Neuronal stem cell (in vitro differentiated cells): ENCODE measurements around the gene ZDHHC3.
"Not testable (repeated sequence)": the region's sequence is repeated elsewhere in the genome, so short reads cannot be mapped to it uniquely, and the experiment has no call there.

Experiments used
- DNase-seq: peaks from one replicate; pipeline ENCODE4 v3.0.0-alpha.2; 2013; ENCODE audit warnings: low spot score
- H2AFZ ChIP-seq: one replicate; pipeline ENCODE4 v1.6.1; 2013; ENCODE audit warnings: mild to moderate bottlenecking, low read length, inconsistent platforms
- H2AK5ac ChIP-seq: 2 replicates; pipeline ENCODE4 v1.6.1; 2013; ENCODE audit warnings: low read depth, mild to moderate bottlenecking, inconsistent platforms, low read length, moderate library complexity, mixed read lengths
- H2BK120ac ChIP-seq: 2 replicates; pipeline ENCODE4 v1.6.1; 2013; ENCODE audit warnings: low read depth, mild to moderate bottlenecking, inconsistent platforms, low read length, moderate library complexity, mixed read lengths
- H2BK12ac ChIP-seq: one replicate; pipeline ENCODE4 v1.6.1; 2013; ENCODE audit warnings: low read length, inconsistent platforms
- H2BK15ac ChIP-seq: 2 replicates; pipeline ENCODE4 v1.6.1; 2013; ENCODE audit warnings: mild to moderate bottlenecking, low read length, inconsistent platforms, mixed read lengths
- H2BK5ac ChIP-seq: one replicate; pipeline ENCODE4 v1.6.1; 2013; ENCODE audit warnings: inconsistent platforms, mild to moderate bottlenecking, low read length, moderate library complexity
- H3K14ac ChIP-seq: one replicate; pipeline ENCODE4 v1.6.1; 2013; ENCODE audit warnings: low read length, inconsistent platforms
- H3K18ac ChIP-seq: 2 replicates; pipeline ENCODE4 v1.6.1; 2013; ENCODE audit warnings: low read length, inconsistent platforms
- H3K23ac ChIP-seq: 2 replicates; pipeline ENCODE4 v1.6.1; 2013; ENCODE audit warnings: low read depth, mild to moderate bottlenecking, mixed read lengths, low read length, inconsistent platforms; ENCODE audit not compliant: poor library complexity
- H3K27ac ChIP-seq: replicated peaks from 3 replicates; pipeline ENCODE4 v1.5.1; 2013; ENCODE audit warnings: low read length, inconsistent platforms
- H3K27me3 ChIP-seq, 3 experiments: 2 replicates each; pipeline ENCODE4 v1.6.1; 2013; ENCODE audit warnings: low read length in 3 of 3, mild to moderate bottlenecking in 2 of 3, inconsistent platforms in 1 of 3, low read depth in 1 of 3, mixed read lengths in 1 of 3, moderate library complexity in 1 of 3; ENCODE audit not compliant: control insufficient read depth in 3 of 3, insufficient read depth in 3 of 3
- H3K36me3 ChIP-seq, 2 donors: replicated peaks in 1 of 2; 2 replicates each; pipeline ENCODE4 v1.6.1; 2013; ENCODE audit warnings: low read length in 2 of 2; ENCODE audit not compliant: control insufficient read depth in 2 of 2, insufficient read depth in 2 of 2
- H3K4ac ChIP-seq: 2 replicates; pipeline ENCODE4 v1.6.1; 2013; ENCODE audit warnings: inconsistent platforms, mild to moderate bottlenecking, low read length, moderate library complexity
- H3K4me1 ChIP-seq, 2 donors: 1 replicate in 1 of 2; 2 replicates in 1 of 2; pipeline ENCODE4 v1.6.1; 2013; ENCODE audit warnings: low read length in 2 of 2, low read depth in 1 of 2; ENCODE audit not compliant: control insufficient read depth in 2 of 2, insufficient read depth in 1 of 2
- H3K4me2 ChIP-seq: one replicate; pipeline ENCODE4 v1.6.1; 2013; ENCODE audit warnings: mild to moderate bottlenecking, low read length, inconsistent platforms; ENCODE audit not compliant: insufficient read depth, poor library complexity, severe bottlenecking
- H3K4me3 ChIP-seq, 2 donors: 2 replicates each; pipeline ENCODE4 v1.5.1; 2013; ENCODE audit warnings: low read length in 2 of 2, mild to moderate bottlenecking in 2 of 2, inconsistent platforms in 1 of 2, moderate library complexity in 1 of 2
- H3K79me1 ChIP-seq: one replicate; pipeline ENCODE4 v1.6.1; 2013; ENCODE audit warnings: low read depth, mild to moderate bottlenecking, inconsistent platforms, low read length, moderate library complexity
- H3K9ac ChIP-seq: one replicate; pipeline ENCODE4 v1.6.1; 2013; ENCODE audit warnings: mild to moderate bottlenecking, low read depth, low read length, inconsistent platforms; ENCODE audit not compliant: poor library complexity
- H3K9me3 ChIP-seq, 2 donors: replicated peaks in 1 of 2; 2 replicates each; pipeline versions ENCODE3 to v1.6.1; 2013; ENCODE audit warnings: low read length in 2 of 2, mild to moderate bottlenecking in 2 of 2, inconsistent platforms in 1 of 2, low read depth in 1 of 2, mixed read lengths in 1 of 2, moderate library complexity in 1 of 2; ENCODE audit not compliant: control insufficient read depth in 2 of 2, insufficient read depth in 1 of 2
- H4K8ac ChIP-seq: one replicate; pipeline ENCODE4 v1.6.1; 2013; ENCODE audit warnings: low read depth, mild to moderate bottlenecking, inconsistent platforms, low read length, moderate library complexity
- H4K91ac ChIP-seq: one replicate; pipeline ENCODE4 v1.6.1; 2013; ENCODE audit warnings: low read length, low read depth, mild to moderate bottlenecking, inconsistent platforms; ENCODE audit not compliant: poor library complexity
- WGBS, 2 donors: extraction: QIAGEN DNeasy Blood & Tissue Kit; methylation state at CpG; one replicate each; pipeline ENCODE4 v1.1.7; 2013; ENCODE audit warnings: missing lambda C conversion rate in 2 of 2, mixed read lengths in 1 of 2; ENCODE audit not compliant: insufficient read length in 2 of 2, insufficient replicate concordance in 1 of 2; ENCODE audit errors: extremely low coverage in 2 of 2; 5-methylcytosine and 5-hydroxymethylcytosine counted together

The ZDHHC3 gene

GRCh38 chr3:44952689-44953088, 23.3 kb downstream of the ZDHHC3 start:
- Histone ChIP-seq H3K4me1 (peaks cover 0 to 12% of the 10 kb centered on the region in 2 donors), H3K23ac (no peak overlapping the region), H2BK12ac (no peak overlapping the region), H3K27ac (no peak overlapping the region), H2AK5ac (no peak overlapping the region), H3K9me3 (no peaks in the 10 kb centered on the region), H3K14ac (no peak overlapping the region), H3K36me3 (peaks cover 4 to 42% of the 10 kb centered on the region in 2 donors), H4K91ac (no peak overlapping the region), H2BK15ac (no peak overlapping the region), H3K79me1 (no peaks in the 10 kb centered on the region), H2BK5ac (no peak overlapping the region), H3K4ac (no peak overlapping the region), H3K27me3 (no peaks in the 10 kb centered on the region), H2BK120ac (no peak overlapping the region), H3K18ac (no peak overlapping the region), H2AFZ (no peak overlapping the region), H3K4me2 (no peak overlapping the region), H3K4me3 (no peak overlapping the region), H3K9ac (no peak overlapping the region), H4K8ac (no peak overlapping the region)
- WGBS, 2 donors: no CpG with 5 or more reads among the region's 3 CpGs
- no peak for DNase-seq

- no CpG with 5 or more reads among the region's 2 CpGs for WGBS, 2 donors
- Histone ChIP-seq H4K91ac (no peak overlapping the region), H3K36me3 (peaks cover 4 to 30% of the 10 kb centered on the region in 2 donors), H3K27ac (no peak overlapping the region), H3K14ac (no peak overlapping the region), H2BK120ac (no peak overlapping the region), H3K18ac (no peak overlapping the region), H2BK12ac (no peak overlapping the region), H3K4ac (no peak overlapping the region), H3K27me3 (no peaks in the 10 kb centered on the region), H3K9me3 (no peaks in the 10 kb centered on the region), H3K79me1 (no peaks in the 10 kb centered on the region), H4K8ac (no peak overlapping the region), H3K4me2 (no peak overlapping the region), H3K9ac (no peak overlapping the region), H2BK5ac (no peak overlapping the region), H2AK5ac (no peak overlapping the region), H2BK15ac (no peak overlapping the region), H3K23ac (no peak overlapping the region), H3K4me1 (peaks cover 1 to 12% of the 10 kb centered on the region in 2 donors), H2AFZ (no peak overlapping the region), H3K4me3 (no peak overlapping the region)
- no peak for DNase-seq
These were observed 25.7 kb downstream of the ZDHHC3 start for GRCh38 chr3:44950275-44950734.

- not testable (repeated sequence) for H3K27me3 ChIP-seq, DNase-seq, H2BK12ac ChIP-seq, H2BK5ac ChIP-seq, H2BK120ac ChIP-seq, H2AFZ ChIP-seq, H3K4me3 ChIP-seq, H3K9ac ChIP-seq, H3K79me1 ChIP-seq, H4K8ac ChIP-seq, H3K4ac ChIP-seq, H3K18ac ChIP-seq, H3K27ac ChIP-seq, H2AK5ac ChIP-seq, H3K23ac ChIP-seq, H3K4me2 ChIP-seq, H3K9me3 ChIP-seq, H3K14ac ChIP-seq, H2BK15ac ChIP-seq, H4K91ac ChIP-seq
- no CpG with 5 or more reads among the region's 4 CpGs for whole genome bisulfite sequencing, 2 donors
- peaks cover 6 to 32% of the 10 kb centered on the region in 2 donors for H3K36me3 ChIP-seq
- peaks cover 1 to 12% of the 10 kb centered on the region in 2 donors for H3K4me1 ChIP-seq
These were observed 26.2 kb downstream of the ZDHHC3 start for GRCh38 chr3:44949770-44950169.

- WGBS, 2 donors: no CpG with 5 or more reads among the region's 3 CpGs
These were observed 27.7 kb downstream of the ZDHHC3 start for GRCh38 chr3:44948239-44948638.

More at GRCh38 chr3:44948239-44948638, 27.7 kb downstream of the ZDHHC3 start:
- Histone ChIP-seq H3K9ac (no peak overlapping the region), H3K79me1 (no peaks in the 10 kb centered on the region), H3K4me2 (no peak overlapping the region), H2BK5ac (no peak overlapping the region), H3K4me1 (peaks cover 1 to 12% of the 10 kb centered on the region in 2 donors), H3K4me3 (no peak overlapping the region), H2BK120ac (no peak overlapping the region), H3K23ac (no peak overlapping the region), H3K9me3 (no peaks in the 10 kb centered on the region), H3K18ac (no peak overlapping the region), H3K27me3 (no peaks in the 10 kb centered on the region), H2AFZ (no peak overlapping the region), H4K91ac (no peak overlapping the region), H4K8ac (no peak overlapping the region), H3K36me3 (peaks cover 4 to 25% of the 10 kb centered on the region in 2 donors), H3K27ac (no peak overlapping the region), H2BK12ac (no peak overlapping the region), H3K14ac (no peak overlapping the region), H2BK15ac (no peak overlapping the region), H2AK5ac (no peak overlapping the region), H3K4ac (no peak overlapping the region)
- DNase-seq: no peak
